Trophoblast cell (in vitro differentiated cells and primary cell): ENCODE measurements around the gene FYN.
A peak's percentile ranks its signal among the peaks of the same experiment; 100 is the strongest.

Experiments
- DNase-seq, 2 donors: peaks; one replicate each; pipeline ENCODE4 v3.0.0-alpha.2; 2016
- H2AFZ ChIP-seq: 2 replicates; pipeline ENCODE4 v1.6.1; 2013; ENCODE audit warnings: low read length, moderate library complexity, mild to moderate bottlenecking; ENCODE audit not compliant: insufficient read depth, poor library complexity
- H2AK5ac ChIP-seq: 2 replicates; pipeline ENCODE4 v1.6.1; 2013; ENCODE audit warnings: mild to moderate bottlenecking, low read length
- H2BK120ac ChIP-seq: 2 replicates; pipeline ENCODE4 v1.6.1; 2013; ENCODE audit warnings: low read length, mild to moderate bottlenecking, moderate library complexity; ENCODE audit not compliant: insufficient read depth, poor library complexity
- H2BK12ac ChIP-seq: 2 replicates; pipeline ENCODE4 v1.6.1; 2013; ENCODE audit warnings: mild to moderate bottlenecking, low read length, moderate library complexity
- H2BK5ac ChIP-seq: 2 replicates; pipeline ENCODE4 v1.6.1; 2013; ENCODE audit warnings: low read length, low read depth, moderate library complexity, mild to moderate bottlenecking; ENCODE audit not compliant: poor library complexity
- H3K14ac ChIP-seq: 2 replicates; pipeline ENCODE4 v1.6.1; 2013; ENCODE audit warnings: mild to moderate bottlenecking, low read length
- H3K18ac ChIP-seq: 2 replicates; pipeline ENCODE4 v1.6.1; 2013; ENCODE audit warnings: mild to moderate bottlenecking, low read length
- H3K23ac ChIP-seq: 2 replicates; pipeline ENCODE4 v1.6.1; 2013; ENCODE audit warnings: low read length
- H3K27ac ChIP-seq: 2 replicates; pipeline ENCODE4 v1.5.1; 2013; ENCODE audit warnings: low read depth, mild to moderate bottlenecking, inconsistent platforms, low read length, moderate library complexity
- H3K27me3 ChIP-seq: 2 replicates; pipeline ENCODE4 v1.6.1; 2013; ENCODE audit warnings: inconsistent platforms, mild to moderate bottlenecking, low read length, moderate library complexity; ENCODE audit not compliant: insufficient read depth
- H3K36me3 ChIP-seq, 2 experiments: 1 replicate in 1 of 2; 2 replicates in 1 of 2; pipeline ENCODE4 v1.6.1; 2013; ENCODE audit warnings: low read length in 2 of 2, mild to moderate bottlenecking in 2 of 2, moderate library complexity in 1 of 2; ENCODE audit not compliant: insufficient read depth in 2 of 2, control insufficient read depth in 1 of 2
- H3K4ac ChIP-seq: 2 replicates; pipeline ENCODE4 v1.6.1; 2013; ENCODE audit warnings: low read depth, mild to moderate bottlenecking, low read length, moderate library complexity
- H3K4me1 ChIP-seq, 2 experiments: 1 replicate in 1 of 2; 2 replicates in 1 of 2; pipeline ENCODE4 v1.6.1; 2013; ENCODE audit warnings: low read length in 2 of 2, mild to moderate bottlenecking in 2 of 2, moderate library complexity in 1 of 2; ENCODE audit not compliant: insufficient read depth in 2 of 2, control insufficient read depth in 1 of 2
- H3K4me2 ChIP-seq: 2 replicates; pipeline ENCODE4 v1.6.1; 2013; ENCODE audit warnings: inconsistent platforms, mild to moderate bottlenecking, low read length, moderate library complexity
- H3K4me3 ChIP-seq: 2 replicates; pipeline ENCODE4 v1.5.1; 2013; ENCODE audit warnings: mild to moderate bottlenecking, low read depth, low read length, inconsistent platforms
- H3K79me1 ChIP-seq: one replicate; pipeline ENCODE4 v1.6.1; 2013; ENCODE audit warnings: low read length
- H3K79me2 ChIP-seq: 2 replicates; pipeline ENCODE4 v1.6.1; 2013; ENCODE audit warnings: low read length, mild to moderate bottlenecking; ENCODE audit not compliant: control insufficient read depth, insufficient read depth, poor library complexity
- H3K9ac ChIP-seq: 2 replicates; pipeline ENCODE4 v1.6.1; 2013; ENCODE audit warnings: mild to moderate bottlenecking, low read length
- H3K9me3 ChIP-seq: 2 replicates; pipeline ENCODE4 v1.6.1; 2013; ENCODE audit warnings: low read depth, mild to moderate bottlenecking, control low read depth, inconsistent platforms, low read length; ENCODE audit not compliant: insufficient read depth
- H4K12ac ChIP-seq: 2 replicates; pipeline ENCODE4 v1.6.1; 2013; ENCODE audit warnings: low read depth, mild to moderate bottlenecking, low read length, moderate library complexity
- H4K8ac ChIP-seq: 2 replicates; pipeline ENCODE4 v1.6.1; 2013; ENCODE audit warnings: low read depth, mild to moderate bottlenecking, low read length, moderate library complexity
- H4K91ac ChIP-seq: one replicate; pipeline ENCODE4 v1.6.1; 2013; ENCODE audit warnings: low read depth, mild to moderate bottlenecking, low read length, moderate library complexity
- WGBS: extraction: QIAGEN DNeasy Blood & Tissue Kit; methylation state at CpG from one replicate; pipeline ENCODE4 v1.1.7; 2013; ENCODE audit warnings: missing lambda C conversion rate; ENCODE audit not compliant: insufficient read length, insufficient coverage; ENCODE audit errors: extremely low coverage; 5-methylcytosine and 5-hydroxymethylcytosine counted together

Gene FYN

GRCh38 chr6:111766201-111766857 is 106.9 kb downstream of the FYN start:
- Histone ChIP-seq H3K27ac (no peak overlapping the region), H3K4ac (no peak overlapping the region), H3K79me2 (peaks cover 2% of the 10 kb centered on the region), H3K9me3 (no peaks in the 10 kb centered on the region), H3K4me2 (no peak overlapping the region), H3K4me3 (no peak overlapping the region), H4K91ac (no peak overlapping the region), H3K4me1 (peaks cover 4 to 7% of the 10 kb centered on the region in 2 experiments), H3K27me3 (no peaks in the 10 kb centered on the region), H4K12ac (no peak overlapping the region), H2BK5ac (no peak overlapping the region), H3K36me3 (no peaks in the 10 kb centered on the region), H2AFZ (no peak overlapping the region), H4K8ac (no peak overlapping the region), H3K14ac (no peak overlapping the region), H3K79me1 (no peaks in the 10 kb centered on the region), H2AK5ac (no peak overlapping the region), H3K23ac (peak overlapping the region; percentile 21), H2BK120ac (no peak overlapping the region), H3K18ac (no peak overlapping the region), H2BK12ac (no peak overlapping the region), H3K9ac (no peak overlapping the region)
- no CpG with 5 or more reads among the region's 5 CpGs for WGBS
- no peak for DNase-seq

GRCh38 chr6:111765763-111766162 is 107.5 kb downstream of the FYN start:
- Histone ChIP-seq H3K14ac (no peak overlapping the region), H3K9ac (no peak overlapping the region), H3K18ac (no peak overlapping the region), H2BK120ac (no peak overlapping the region), H3K9me3 (no peaks in the 10 kb centered on the region), H2AFZ (no peak overlapping the region), H4K12ac (no peak overlapping the region), H3K23ac (no peak overlapping the region), H4K8ac (no peak overlapping the region), H4K91ac (no peak overlapping the region), H3K27me3 (no peaks in the 10 kb centered on the region), H3K27ac (no peak overlapping the region), H3K4me2 (no peak overlapping the region), H3K36me3 (no peaks in the 10 kb centered on the region), H2BK5ac (no peak overlapping the region), H2AK5ac (no peak overlapping the region), H3K79me2 (peaks cover 2% of the 10 kb centered on the region), H3K79me1 (no peaks in the 10 kb centered on the region), H3K4ac (no peak overlapping the region), H3K4me3 (no peak overlapping the region), H2BK12ac (no peak overlapping the region), H3K4me1 (peaks cover 3% of the 10 kb centered on the region in 2 experiments)
- DNase-seq: no peak
- WGBS: no CpG with 5 or more reads among the region's 1 CpG

DNA sequence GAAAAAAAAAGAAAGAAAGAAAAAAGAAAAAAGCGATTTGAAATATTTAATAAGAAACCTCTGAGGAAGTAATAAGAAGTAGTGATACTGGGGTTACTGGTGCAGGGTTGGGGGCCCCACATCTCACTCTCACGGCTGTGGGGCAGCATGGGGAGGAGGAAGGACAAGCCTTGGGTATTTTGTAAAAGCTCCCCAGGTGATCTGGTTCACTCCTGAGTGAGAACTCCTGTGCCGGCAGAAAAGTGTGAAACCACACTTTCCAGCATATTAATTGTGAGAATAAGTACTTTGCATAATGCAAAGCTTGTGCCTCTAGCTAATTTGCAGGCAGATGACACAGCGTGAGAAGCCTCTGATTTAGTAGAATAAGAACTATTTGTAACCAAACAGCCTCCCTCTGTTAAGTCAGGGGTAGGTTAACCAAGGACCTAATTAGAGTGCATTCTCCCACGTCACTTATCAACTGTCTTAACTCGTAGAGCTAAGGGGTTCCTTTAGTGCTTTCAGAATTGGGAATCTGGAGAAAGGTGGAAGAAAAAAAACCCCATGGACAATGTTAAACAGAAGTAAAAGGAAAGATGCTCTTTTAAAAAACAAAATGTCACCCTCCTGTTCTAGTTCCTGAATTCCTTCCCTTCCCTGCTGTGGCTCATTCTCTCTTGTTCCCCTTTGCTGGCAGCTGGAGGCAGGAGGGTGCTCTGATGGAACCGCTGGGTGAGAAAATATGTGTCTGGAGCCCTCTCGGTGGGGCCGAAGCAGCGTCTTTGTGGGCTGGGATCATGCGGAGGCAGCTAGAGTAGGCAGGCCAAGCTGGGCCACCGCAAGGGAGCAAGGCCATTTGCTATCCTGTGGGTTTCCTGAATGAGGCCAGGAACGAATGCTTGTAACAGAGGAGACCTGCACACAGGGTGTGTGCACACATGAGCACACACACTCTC is 108.7 kb downstream of the FYN start:
- WGBS: 100% methylated on average over 1 of the region's 13 CpGs
- Histone ChIP-seq H3K27ac (no peak overlapping the region), H3K23ac (no peak overlapping the region)

GRCh38 chr6:111763381-111763780 is 109.9 kb downstream of the FYN start:
- Histone ChIP-seq H4K91ac (no peak overlapping the region), H4K12ac (no peak overlapping the region), H2BK12ac (no peak overlapping the region), H3K18ac (no peak overlapping the region), H3K79me1 (no peaks in the 10 kb centered on the region), H2BK5ac (no peak overlapping the region), H3K4me2 (no peak overlapping the region), H3K4me1 (peaks cover 0 to 6% of the 10 kb centered on the region in 2 experiments), H2BK120ac (no peak overlapping the region), H3K4me3 (no peak overlapping the region), H3K9ac (no peak overlapping the region), H3K9me3 (no peaks in the 10 kb centered on the region), H4K8ac (no peak overlapping the region), H3K79me2 (peaks cover 2% of the 10 kb centered on the region), H3K23ac (no peak overlapping the region), H2AK5ac (no peak overlapping the region), H3K27ac (no peak overlapping the region), H3K36me3 (no peaks in the 10 kb centered on the region), H3K4ac (no peak overlapping the region), H2AFZ (no peak overlapping the region), H3K14ac (no peak overlapping the region), H3K27me3 (no peaks in the 10 kb centered on the region)
- 100% methylated on average over 1 of the region's 2 CpGs for WGBS
- DNase-seq: peak in 1 of 2 donors; percentile 54

More for the DNA sequence above, 108.7 kb downstream of the FYN start:
- Histone ChIP-seq H3K14ac (no peak overlapping the region), H4K8ac (no peak overlapping the region), H2BK120ac (no peak overlapping the region), H3K4me3 (no peak overlapping the region), H2AFZ (no peak overlapping the region), H2AK5ac (no peak overlapping the region), H3K9me3 (no peaks in the 10 kb centered on the region), H2BK12ac (no peak overlapping the region), H3K4me2 (no peak overlapping the region), H3K79me2 (peaks cover 2% of the 10 kb centered on the region), H2BK5ac (no peak overlapping the region), H3K36me3 (no peaks in the 10 kb centered on the region), H3K79me1 (no peaks in the 10 kb centered on the region), H3K9ac (no peak overlapping the region), H3K27me3 (no peaks in the 10 kb centered on the region), H3K18ac (no peak overlapping the region), H3K4me1 (peaks cover 0 to under 1% of the 10 kb centered on the region in 2 experiments), H3K4ac (no peak overlapping the region), H4K91ac (no peak overlapping the region), H4K12ac (no peak overlapping the region)
- DNase-seq: no peak
